Putamen (tissue), 1 donor: ENCODE data around the gene NFS1.
"Not testable (repeated sequence)": the region's sequence is repeated elsewhere in the genome, so short reads cannot be mapped to it uniquely, and the experiment has no call there.

ENCODE experiments used
- DNase-seq: peaks from one replicate; pipeline ENCODE4 v3.0.0-alpha.2; 2016; ENCODE audit warnings: low spot score

The NFS1 gene

GRCh38 chr20:35709259-35709658 is 10.1 kb upstream of the NFS1 start:
- no peak for DNase-seq

GRCh38 chr20:35708502-35708901 is 9.3 kb upstream of the NFS1 start:
- DNase-seq, result no peak

DNA sequence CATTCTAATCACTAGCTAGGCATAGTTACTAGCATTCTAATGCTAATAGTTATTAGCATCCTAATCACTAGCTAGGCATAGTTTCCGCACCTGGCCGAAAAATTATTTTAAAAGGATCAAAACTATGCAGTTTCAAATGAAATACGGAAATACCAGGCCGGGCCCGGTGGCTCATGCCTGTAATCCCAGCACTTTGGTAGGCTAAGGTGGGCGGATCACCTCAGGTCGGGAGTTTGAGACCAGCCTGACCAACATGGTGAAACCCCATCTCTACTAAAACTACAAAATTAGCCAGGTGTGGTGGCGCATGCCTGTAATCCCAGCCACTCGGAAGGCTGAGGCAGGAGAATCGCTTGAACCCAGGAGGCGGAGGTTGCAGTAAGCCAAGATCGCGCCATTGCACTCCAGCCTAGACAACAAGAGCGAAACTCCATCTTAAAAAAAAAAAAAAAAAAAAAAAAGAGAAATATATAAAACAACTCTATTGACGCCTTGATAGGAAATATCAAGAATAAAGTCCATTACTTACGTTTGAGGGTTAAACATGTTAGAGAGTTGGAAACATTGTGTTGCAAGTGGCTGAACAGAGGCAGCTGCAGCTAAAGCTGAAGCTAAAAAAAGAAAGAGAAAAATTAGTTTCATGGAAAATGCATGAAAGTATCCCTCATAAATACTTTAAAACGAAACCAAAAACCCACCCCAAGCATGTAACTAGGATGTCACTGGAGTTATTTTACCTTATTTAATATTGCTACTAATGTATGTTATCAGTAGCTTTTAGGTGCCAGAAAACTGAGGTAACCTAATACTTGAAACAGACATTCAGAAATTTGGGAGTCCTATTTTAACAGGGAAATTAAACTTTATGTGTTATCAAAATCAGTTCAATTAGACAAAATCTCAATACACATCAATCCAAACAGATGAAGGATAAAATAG is 7.7 kb upstream of the NFS1 start:
- not testable (repeated sequence) for DNase-seq

DNA sequence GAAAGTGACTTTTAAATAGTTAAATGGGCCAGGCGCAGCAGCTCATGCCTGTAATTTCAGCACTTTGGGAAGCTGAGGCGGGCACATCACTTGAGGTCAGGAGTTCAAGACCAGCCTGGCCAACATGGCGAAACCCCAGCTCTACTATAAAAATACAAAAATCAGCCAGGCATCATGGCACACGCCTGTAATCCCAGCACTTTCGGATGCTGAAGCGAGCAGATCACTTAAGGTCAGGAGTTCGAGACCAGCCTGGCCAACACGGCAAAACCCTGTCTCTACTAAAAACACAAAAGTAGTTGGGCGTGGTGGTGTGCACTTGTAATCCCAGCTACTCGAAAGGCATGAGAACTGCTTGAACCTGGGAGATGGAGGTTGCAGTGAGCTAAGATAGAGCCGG is 6.7 kb upstream of the NFS1 start:
- DNase-seq, result not testable (repeated sequence)

DNA sequence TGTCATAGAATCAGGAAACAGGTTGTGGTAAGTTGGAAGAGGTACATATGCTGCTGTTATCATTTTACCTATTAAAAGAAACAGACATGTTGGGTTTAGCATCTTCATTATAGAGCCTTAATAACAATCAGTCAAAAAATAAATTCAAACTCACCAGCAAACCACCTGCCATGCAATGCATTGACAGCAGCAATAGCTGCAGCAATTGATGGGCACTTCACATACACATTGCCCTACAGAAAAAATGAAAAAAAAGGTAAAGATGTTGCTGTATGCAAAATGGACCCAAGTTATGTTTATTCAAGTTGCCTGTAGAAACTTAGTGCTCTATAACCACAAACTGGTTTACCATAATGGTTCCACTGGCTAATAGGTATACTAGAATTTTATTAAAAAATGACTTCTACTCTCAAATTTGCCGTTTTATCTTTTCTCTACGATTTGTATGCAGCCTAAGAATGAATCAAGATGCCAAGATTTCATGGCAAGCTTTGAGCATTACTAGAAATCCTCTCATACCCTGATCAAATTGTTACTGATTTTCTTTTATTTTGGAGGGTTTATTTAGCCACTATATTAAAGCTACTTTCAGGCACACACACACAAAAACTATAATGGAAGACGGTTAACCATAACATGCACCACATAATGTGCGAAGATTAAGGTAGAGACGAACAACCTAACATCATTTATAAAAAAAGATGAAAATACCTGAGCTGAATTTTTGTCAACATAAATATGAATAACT is 5.5 kb upstream of the NFS1 start:
- no peak for DNase-seq

- no peak for DNase-seq
Observed at GRCh38 chr20:35702824-35703695, 3.9 kb upstream of the NFS1 start.

DNA sequence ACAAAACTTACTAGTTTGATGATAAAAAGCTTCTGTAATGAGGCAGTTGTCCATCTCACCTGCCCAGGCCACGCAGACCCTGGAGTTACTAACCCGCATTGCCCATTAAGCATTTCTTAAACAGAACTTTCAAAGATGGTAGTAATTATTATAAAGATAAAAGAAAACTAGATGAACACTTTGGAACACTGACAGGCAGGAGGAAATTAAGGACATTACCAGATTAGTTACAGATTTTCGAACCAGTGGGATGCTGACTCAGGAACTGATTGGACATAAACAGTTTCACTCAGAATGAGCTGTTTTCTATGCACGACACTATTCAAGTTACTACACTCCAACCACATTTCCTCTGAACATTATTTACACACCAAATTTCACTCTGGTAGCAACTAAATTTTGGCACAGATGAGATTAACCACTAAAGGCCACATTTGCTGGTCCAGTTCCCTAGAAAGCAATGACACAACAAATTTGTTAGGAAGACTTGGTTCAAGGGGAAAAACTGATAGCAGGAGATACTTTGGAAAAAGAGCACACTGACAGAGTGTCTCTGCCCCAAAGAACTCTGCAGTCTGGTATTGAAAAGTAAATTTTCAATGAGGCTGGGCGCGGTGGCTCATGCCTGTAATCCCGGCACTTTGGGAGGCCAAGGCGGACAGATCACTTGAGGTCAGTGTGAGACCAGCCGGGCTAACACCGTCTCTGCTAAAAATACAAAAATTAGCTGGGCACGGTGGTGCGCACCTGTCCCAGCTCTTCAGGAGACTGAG is 3.1 kb upstream of the NFS1 start:
- no peak for DNase-seq

- no peak for DNase-seq
Observed at GRCh38 chr20:35700625-35701148, 1.5 kb upstream of the NFS1 start.

DNA sequence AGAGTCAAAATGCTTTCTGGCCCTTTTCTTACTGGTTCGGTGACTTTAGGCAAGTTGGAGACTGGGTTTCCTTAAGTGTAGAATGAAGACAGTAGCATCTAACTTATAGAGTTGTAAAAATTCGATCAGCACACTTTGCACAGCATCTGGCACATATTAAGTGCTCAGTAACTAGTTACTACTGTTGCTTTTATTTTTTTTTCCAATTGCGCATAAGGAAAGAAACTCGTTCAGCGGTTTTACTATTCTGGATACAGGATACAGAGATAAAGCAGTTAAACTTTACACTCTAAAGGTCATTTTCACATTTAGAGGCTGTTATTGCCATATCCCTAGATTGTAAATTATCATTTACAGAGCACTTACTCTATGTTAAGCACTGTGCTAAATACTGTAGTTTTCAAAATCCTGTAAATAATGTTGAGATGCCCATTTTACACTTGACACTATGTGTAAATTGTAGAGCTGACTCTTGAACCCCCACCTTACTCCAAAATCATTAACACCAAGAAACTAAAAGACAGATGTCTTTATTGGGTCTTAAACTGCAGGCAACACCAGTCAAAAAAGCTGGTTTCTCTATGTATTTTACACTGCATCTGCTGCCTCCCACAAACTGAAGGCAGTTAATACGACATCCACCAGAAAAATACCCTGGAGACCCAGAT is 939 bp upstream of the NFS1 start:
- DNase-seq, result no peak

DNA sequence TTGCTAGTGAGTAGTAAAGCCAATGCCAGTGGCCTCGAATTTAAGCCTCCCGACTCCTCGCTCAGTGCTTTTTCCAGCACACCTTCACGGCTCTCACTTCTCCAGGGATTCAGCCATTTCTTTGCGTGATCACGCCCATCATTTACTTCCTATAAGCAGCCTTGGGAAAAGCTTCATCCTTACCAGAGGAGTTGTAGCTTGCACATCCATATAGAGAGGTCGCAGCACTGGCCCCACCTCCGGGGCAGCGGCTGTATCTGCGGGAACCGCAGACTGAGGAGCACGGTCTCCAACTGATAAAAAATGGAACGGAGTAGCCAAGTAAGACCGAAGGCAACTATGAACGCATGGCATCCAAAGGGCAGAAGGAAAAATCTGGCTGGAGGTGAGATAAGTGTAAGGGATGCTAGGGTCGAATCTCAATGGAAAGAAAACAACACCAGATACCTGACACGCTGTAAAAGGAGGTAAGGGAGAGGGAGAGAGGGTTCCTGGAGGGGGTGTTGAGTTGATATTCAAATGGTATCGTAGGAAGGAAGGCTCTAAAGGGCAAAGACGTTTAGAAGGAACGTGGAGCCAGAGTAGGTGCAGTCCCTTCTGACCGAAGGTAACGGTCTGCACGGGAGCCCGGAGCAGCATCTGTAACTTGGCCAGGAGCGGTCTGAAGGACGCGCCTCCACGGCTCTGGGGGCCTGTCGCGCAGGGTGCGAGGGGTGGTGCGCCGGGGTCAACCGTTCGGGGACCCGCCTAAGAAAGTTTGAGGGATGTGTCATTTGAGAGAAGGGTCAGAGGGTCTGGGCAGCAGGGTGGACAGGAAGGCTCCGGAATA is 640 bp downstream of the NFS1 start:
- no peak for DNase-seq

DNA sequence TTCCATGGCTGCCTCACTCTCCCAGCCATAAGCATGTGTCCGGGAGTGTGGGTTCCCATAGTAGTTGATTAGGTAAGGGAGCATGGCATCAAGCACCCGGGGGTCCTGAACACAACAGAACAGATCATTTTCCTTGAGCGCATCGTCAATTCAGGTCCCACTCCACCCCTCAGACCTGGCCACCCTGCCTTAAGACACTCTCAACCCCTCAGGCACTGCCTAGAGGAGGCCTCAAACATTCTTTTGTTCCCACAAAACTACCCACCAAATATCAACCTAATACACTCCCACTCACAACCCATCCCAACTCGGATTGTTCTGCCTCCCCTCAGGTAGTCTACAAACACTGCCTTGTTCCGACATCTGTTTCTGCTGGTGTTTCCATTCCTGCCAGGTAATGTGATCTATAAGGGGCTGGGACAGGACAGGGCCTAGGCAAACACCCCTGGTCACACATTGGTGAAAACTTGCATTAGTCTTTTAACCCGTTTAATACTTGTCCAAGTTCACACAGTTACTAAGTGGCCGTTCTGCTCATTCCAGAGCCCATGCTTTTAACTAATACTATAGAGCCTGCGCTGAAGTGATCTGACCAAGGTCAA is 1.4 kb downstream of the NFS1 start:
- DNase-seq, result no peak

GRCh38 chr20:35695978-35696377 is 3.2 kb downstream of the NFS1 start:
- no peak for DNase-seq

DNA sequence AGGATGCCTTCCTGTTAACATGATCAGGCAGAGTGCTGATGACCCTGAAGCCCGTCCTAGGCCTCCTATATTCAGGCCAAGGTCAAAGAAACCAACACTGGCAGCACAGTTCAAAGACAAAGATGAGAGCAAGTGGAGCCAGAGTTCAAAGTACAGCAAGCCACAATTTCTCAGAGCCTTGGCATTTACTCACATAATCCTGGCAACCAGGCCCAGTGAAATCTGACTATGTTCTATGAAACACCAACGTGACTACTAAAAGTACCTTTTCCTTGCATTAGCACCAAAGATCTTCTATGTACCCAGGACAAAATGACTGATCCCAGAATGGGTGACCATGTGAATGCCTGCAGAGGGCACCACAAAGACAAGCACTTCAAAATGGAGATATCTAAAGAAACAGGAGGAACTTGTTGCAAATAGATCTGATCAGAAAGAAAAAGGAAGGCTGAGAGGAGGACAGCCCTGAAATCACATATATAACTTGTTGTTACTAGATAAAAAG is 3.9 kb downstream of the NFS1 start:
- DNase-seq, result no peak

GRCh38 chr20:35690265-35690664 is 8.9 kb downstream of the NFS1 start:
- DNase-seq, result no peak

- DNase-seq, result not testable (repeated sequence)
Observed at GRCh38 chr20:35686872-35687271, 12.3 kb downstream of the NFS1 start.

- DNase-seq, result not testable (repeated sequence)
Observed at GRCh38 chr20:35685368-35685767, 13.8 kb downstream of the NFS1 start.

DNA sequence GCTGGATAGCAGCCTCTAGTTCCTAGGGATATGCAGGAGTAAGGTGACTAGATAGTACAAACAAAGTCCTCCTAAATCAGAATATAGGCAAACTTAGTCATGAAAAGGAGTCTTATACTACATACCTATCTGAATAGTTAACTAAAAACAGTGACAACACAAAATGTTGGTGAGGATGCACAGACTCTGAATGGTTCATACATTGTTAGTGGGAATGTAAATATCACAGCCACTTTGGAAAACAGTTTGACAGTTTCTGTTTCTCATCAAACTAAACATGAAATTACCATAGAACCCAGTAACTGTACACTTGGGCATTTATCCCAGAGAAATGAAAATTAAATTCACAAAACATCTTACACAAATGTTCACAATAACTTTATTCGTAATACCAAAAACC is 17.2 kb downstream of the NFS1 start:
- DNase-seq, result no peak

GRCh38 chr20:35680452-35681183 is 18.5 kb downstream of the NFS1 start:
- no peak for DNase-seq
